Skin epidermis (tissue), 12 donors: ENCODE data around the gene PCNP.
"Not testable (repeated sequence)": the region's sequence is repeated elsewhere in the genome, so short reads cannot be mapped to it uniquely, and the experiment has no call there.

Source experiments
- H3K27ac ChIP-seq, 21 experiments: fragments of 200-600 bp; sonication (generic) in 11 of 21; one replicate each; pipeline ENCODE4 v1.5.0; 2020; ENCODE audit warnings: mild to moderate bottlenecking in 3 of 21, inconsistent platforms in 2 of 21, moderate library complexity in 2 of 21
- H3K4me3 ChIP-seq, 7 experiments: fragments of 200-600 bp; sonication (generic) in 2 of 7; one replicate each; pipeline ENCODE4 v1.5.0; 2020; ENCODE audit warnings: inconsistent platforms in 2 of 7, mild to moderate bottlenecking in 2 of 7, moderate library complexity in 1 of 7

The PCNP gene

DNA sequence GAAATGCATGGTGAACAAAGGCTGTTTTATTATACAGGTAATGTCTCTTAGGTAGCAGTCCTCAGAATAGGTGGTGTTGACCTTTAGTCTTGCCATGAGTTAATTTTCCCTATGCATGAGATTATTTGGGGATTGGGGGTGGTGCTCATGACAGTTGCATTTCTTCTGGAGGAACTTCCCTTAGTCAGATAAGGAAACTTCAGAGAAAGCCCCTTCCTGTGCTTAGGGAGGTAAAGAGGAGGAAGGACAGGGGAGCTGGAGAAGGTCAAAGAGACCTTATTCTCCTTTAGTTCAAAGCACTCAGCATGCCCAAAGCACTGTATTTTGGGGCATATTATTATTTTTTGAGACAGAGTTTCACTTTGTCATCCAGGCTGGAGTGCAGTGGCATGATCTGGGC, 55.2 kb downstream of the PCNP start:
- no peak overlapping the region for H3K27ac ChIP-seq

DNA sequence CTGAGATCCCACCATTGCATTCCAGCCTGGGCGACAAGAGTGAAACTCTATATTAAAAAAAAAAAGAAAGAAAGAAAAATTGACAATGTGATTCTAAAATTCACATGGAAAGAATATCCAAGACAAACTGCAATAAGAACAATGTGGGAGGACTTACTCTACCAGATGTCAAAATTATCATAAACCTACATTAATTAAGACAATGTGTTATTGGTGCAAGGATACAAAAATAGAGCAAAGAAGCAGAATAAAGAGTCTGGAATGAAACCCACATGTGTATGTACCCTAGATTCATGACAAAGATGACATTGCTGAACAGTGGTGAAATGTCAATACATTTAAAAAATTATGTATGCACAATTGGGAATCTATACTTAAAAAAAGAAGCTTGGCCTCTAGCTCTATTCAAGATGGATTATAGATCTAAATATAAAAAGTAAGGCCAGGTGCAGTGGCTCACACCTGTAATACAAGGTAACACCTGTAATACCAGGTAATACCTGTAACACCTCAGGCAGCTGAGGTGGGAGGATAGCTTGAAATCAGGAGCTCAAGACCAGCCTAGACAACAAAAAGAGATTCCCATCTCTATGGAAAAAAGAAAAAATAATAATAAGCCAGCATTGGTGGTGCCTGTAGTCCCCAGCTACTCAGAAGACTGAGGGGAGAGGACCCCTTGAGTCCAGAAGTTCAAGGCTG, 57.3 kb downstream of the PCNP start:
- no peak overlapping the region for H3K27ac ChIP-seq
- no peak overlapping the region for H3K4me3 ChIP-seq

More for the DNA sequence above, 55.2 kb downstream of the PCNP start:
- H3K4me3 ChIP-seq: no peak overlapping the region

DNA sequence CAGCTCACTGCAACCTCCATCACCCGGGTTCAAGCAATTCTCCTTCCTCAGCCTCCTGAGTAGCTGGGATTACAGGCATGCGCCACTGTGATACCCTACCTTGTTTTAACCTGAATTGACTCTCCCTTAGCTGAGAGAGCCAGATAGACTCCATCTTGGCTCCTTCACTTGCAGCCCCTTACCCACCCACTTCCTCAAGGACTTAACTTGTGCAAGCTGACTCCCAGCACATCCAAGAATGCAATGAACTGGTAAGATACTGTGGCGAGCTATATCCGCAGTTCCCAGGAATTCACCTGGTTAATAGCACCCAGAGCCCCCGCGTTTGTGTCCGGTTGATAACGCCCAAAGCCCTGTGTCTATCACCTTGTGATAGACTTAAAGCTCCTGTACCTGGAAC, 58.0 kb downstream of the PCNP start:
- not testable (repeated sequence) for H3K4me3 ChIP-seq

DNA sequence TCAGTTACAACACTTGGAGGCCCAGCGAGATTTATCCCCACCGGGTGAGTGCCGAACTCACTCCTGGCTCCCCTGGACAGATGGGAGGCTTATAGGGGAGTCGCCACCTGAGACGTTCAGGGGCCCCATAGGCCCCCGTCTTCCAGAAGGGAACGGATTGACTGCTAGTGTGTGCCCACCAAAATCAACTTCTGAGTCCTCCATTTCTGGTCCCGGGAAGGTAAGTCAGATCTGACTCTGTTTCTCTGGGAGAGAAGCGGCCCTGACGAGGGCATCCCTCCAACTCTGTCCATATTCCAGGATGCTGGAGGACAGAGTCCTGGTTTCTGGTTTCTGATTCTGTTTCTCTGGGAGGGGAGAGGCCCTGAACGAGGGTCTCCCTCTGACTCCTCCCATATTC, 58.6 kb downstream of the PCNP start:
- Histone ChIP-seq H3K27ac (no peak overlapping the region), H3K4me3 (no peak overlapping the region)

More for the DNA sequence above, 58.0 kb downstream of the PCNP start:
- not testable (repeated sequence) for H3K27ac ChIP-seq

DNA sequence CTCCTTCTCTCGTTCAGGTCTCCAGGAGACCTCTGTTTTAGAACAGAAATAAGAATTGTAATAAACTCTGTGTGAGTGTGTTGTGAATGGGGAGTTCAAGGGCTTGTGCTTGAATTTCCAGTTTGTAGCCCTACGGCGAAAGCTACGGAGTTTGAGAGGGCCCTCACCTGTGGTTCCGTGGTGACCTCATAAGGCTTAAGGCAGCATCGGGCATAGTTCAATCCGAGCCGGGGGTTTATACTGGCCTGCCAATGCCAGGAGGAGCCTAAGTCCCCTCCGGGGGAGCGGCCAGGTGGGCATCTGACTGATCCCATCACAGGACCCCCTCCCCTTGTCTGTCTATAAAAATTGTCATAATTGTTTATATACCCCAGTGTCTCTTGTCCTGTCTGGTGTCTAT, 59.2 kb downstream of the PCNP start:
- H3K4me3 ChIP-seq: no peak overlapping the region

DNA sequence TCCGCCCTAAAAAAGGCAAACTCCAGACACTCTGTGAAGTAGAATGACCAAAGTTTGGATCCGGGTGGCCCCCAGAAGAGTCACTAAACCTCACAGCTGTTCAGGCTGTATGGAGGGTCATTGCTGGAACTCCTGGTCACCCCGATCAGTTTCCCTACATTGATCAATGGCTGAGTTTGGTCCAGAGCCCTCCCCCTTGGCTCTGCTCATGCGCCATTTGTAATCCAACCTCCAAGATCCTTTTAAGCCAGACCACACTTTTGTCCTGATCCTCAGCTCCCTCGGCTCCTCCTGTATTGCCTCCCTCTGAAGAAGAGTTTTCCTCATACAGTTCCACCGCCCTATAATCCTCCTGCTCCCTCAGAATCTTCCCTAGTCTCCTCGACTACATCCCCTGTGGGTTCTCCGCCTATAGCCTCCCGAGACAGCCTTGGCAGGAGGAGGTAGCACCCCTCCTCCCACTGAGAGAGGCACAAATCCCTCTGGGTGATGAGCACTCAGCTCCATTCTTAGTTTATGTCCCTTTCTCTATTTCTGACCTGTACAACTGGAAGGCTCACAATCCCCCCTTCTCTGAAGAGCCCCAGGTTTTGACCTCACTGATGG, 60.7 kb downstream of the PCNP start:
- H3K27ac ChIP-seq: no peak overlapping the region
- H3K4me3 ChIP-seq: no peak overlapping the region

More for the DNA sequence above, 59.2 kb downstream of the PCNP start:
- H3K27ac ChIP-seq: no peak overlapping the region

DNA sequence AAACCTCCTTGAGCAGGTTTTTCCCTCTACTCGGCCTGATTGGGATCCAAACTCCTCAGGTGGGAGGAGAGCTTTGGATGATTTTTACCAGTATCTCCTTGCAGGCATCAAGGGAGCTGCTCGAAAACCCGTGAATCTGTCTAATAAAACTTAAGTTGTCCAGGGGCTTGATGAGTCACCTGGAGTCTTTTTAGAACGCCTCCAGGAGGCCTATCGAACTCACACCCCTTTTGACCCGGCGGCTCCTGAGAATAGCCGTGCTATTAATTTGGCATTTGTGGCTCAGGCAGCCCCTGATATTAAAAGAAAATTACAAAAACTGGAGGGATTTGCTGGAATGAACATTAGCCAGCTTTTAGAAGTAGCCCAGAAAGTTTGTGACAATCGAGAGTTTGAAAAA, 61.4 kb downstream of the PCNP start:
- H3K4me3 ChIP-seq: no peak overlapping the region
- no peak overlapping the region for H3K27ac ChIP-seq

DNA sequence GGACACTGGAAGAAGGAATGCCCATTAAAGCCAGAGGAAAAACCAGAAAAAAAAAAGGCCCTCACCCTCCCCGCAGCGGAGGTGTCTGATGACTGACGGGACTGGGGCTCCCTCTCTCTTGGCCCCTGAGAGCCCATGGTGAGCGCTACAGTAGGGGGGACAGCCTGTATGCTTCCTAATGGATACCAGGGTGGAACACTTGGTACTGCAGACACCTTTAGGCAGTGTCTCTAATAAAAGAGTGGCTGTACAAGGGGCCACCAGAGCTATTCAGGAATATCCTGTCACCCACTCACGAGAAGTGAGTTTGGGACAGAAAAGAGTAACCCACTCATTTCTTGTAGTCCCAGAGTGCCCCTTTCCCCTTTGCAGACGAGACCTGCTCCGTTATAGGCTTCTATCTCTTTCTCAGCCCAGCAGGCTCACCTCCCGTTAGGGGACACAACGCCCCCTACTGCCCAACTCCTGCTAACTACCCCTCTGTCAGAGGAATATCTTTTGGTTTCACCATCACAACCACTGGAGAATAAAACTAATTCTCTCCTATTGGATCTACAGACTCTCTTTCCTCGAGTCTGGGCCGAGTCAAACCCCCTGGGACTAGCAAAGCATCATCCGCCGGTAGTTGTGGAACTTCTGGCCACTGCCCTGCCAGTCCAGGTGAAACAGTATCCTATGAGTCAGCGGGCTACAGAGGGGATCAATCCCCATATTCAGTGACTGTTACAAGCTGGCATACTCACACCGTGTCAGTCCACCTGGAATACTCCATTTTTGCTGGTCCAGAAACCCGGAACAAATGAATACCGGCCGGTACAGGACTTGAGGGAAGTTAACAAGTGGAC, 62.2 kb downstream of the PCNP start:
- H3K4me3 ChIP-seq: no peak overlapping the region

DNA sequence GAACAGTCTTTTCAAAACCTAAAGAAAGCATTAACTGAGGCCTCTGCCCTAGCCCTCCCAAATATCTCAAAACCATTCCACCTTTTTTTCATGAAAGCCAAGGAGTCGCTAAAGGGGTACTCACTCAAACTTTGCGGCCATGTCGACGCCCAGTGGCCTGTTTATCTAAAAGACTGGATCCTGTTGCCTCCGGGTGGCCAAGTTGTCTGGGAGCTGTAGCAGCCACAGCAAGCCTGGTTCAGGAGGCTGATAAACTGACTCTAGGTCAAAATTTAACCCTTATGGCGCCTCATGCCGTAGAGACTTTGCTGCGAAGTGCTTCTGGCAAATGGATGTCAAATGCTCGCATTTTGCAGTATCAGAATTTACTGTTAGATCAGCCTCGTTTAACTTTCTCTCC, 63.5 kb downstream of the PCNP start:
- H3K27ac ChIP-seq: no peak overlapping the region
- H3K4me3 ChIP-seq: no peak overlapping the region

More for the DNA sequence above, 62.2 kb downstream of the PCNP start:
- no peak overlapping the region for H3K27ac ChIP-seq

DNA sequence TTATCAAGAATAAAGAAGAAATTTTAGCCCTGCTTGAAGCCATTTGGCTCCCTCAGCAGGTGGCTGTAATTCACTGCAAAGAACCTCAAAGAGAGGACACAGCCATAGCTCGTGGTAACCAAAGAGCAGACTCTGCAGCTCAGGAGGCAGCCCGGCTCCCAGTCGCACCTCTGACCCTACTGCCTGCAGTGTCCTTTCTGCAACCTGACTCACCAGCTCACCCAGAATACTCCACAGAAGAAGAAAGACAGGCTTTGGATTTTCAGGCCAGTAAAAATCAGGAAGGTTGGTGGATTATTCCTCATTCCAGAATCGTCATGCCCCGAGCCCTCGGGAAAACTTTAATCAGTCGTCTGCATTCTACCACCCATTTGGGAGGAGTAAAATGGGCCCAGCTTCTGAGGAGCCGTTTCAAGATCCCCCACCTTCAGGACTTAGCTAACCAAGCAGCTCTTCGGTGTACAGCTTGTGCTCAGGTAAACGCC, 64.3 kb downstream of the PCNP start:
- no peak overlapping the region for H3K4me3 ChIP-seq
- H3K27ac ChIP-seq: no peak overlapping the region

DNA sequence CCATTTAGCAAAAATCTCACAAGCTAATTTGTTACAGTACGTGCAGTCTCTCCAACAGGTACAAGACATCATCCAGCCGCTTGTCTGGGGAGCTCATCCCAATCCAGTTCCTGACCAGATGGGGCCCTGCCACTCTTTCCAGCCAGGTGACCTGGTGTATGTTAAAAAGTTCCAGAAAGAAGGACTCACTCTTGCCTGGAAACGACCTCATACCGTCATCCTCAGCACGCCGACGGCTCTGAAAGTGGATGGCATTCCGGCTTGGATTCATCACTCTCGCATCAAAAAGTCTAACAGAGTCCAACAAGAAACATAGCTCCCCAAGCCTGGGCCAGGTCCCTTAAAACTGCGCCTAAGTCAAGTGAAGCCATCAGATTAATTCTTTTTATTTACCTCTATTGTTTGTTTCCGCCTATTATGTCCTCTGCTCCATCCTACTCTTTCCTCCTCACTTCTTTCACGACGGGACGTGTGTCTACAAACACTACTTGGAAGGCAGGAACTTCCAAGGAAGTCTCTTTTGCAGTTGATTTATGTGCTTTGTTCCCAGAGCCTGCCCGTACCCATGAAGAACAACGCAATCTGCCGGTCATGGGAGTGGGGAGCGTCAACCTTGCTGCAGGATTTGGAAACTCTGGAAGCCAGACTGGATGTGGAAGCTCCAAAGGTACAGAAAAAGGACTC, 65.4 kb downstream of the PCNP start:
- no peak overlapping the region for H3K27ac ChIP-seq
- no peak overlapping the region for H3K4me3 ChIP-seq

DNA sequence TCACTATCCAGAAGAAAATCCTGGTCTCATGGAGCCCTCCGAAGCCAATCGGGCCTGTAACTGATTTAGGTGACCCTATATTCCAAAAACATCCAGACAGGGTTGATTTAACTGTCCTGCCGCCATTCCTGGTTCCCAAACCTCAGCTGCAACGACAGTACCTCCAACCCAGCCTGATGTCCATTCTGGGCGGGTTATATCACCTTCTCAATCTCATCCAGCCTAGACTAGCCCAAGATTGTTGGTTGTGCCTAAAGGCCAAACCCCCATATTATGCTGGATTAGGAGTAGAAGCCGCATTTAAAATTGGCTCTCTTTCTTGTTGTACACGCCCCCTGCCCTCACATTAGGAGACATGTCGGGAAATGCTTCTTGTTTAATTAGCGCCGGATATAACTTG, 66.3 kb downstream of the PCNP start:
- H3K4me3 ChIP-seq: no peak overlapping the region
- H3K27ac ChIP-seq: no peak overlapping the region

DNA sequence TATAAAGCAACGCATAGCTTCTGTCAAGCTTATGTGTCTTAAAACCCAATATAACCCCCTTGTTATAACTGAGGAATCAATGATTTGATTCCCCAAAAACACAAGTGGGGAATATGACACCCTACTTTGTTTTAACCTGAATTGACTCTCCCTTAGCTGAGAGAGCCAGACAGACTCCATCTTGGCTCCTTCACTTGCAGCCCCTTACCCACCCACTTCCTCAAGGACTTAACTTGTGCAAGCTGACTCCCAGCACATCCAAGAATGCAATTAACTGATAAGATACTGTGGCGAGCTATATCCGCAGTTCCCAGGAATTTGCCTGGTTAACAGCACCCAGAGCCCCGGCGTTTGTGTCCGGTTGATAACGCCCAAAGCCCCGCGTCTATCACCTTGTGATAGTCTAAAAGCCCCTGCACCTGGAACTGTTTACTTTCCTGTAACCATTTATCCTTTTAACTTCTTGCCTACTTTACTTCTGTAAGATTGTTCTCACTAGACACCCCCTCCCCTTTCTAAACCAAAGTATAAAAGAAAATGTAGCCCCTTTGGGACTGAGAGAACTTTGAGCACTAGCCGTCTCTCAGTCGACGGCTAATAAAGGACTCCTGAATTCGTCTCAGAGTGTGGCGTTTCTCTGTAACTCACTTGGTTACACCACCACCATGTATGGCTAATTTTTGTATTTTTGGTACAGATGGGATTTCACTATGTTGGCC, 67.6 kb downstream of the PCNP start:
- not testable (repeated sequence) for H3K4me3 ChIP-seq

DNA sequence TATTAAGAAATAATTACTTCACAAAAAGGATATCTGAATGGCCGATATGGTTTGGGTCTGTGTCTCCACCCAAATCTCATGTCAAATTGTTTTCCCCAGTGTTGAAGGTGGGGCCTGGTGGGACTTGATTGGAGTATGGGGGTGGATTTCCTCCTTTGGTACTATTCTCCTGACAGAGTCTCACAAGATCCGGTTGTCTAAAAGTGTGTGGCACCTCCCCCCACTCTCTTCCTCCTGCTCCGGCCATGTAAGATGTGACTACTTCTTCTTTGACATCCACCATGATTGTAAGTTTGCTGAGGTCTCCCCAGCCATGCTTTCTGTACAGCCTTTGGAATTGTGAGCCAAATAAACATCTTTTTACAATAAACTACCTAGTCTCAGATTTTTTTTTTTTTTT, 68.5 kb downstream of the PCNP start:
- H3K4me3 ChIP-seq: no peak overlapping the region
- no peak overlapping the region for H3K27ac ChIP-seq

More for the DNA sequence above, 67.6 kb downstream of the PCNP start:
- H3K27ac ChIP-seq: not testable (repeated sequence)

DNA sequence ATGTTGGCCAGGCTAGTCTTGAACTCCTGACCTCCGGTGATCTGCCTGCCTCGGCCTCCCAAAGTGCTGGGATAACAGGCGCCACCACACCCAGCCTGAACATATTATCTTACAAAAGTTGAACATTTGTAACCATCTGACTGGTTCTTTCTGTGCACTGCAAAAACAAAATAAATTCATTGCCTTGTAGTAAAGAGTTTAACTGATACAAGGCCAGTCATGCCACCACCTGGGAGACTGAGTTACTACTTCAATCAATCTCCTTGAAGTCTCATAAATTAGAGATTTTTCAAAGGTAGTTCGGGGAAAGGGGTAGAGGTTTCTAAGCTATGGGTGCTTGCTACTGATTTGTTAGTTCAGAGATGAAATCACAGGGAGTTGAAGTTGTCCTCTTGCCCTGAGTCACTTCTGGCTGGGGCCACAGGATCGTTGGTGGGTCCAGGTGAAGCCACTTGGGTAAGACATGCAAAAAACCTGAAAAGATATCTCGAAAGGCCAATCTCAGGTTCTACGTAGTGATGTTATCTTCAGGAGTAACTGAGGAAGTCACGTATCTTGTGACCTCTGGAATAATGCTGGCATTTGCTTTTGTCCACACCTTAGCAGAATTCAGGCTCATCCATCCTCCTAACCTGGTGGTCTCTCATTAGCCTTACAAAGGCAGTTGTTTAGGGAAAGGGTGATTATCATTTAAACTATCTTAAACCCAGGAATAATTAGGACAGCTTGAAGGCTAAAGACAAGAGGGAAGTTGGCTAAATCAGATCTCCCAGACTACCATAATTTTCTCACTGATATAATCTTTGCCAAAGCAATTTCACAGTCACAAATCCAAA, 69.2 kb downstream of the PCNP start:
- Histone ChIP-seq H3K27ac (no peak overlapping the region), H3K4me3 (no peak overlapping the region)
